Pulmonary artery endothelial cell (primary cell): Measurements from ENCODE around the gene NCOA7. TPM values are rescaled to one million over a fixed set of nuclear protein-coding genes. Genes with fewer than 3 reads are reported as not detected.
"Not testable (repeated sequence)": the region's sequence is repeated elsewhere in the genome, so short reads cannot be mapped to it uniquely, and the experiment has no call there.

ENCODE experiments used
- DNase-seq: peaks from one replicate; pipeline ENCODE4 v3.0.0-alpha.2; 2011; ENCODE audit warnings: low read depth, low spot score
- total RNA-seq: library from RNA; depleted of rRNA; stranded (reverse); fragments of >200 nt; gene quantifications from 2 replicates; pipeline ENCODE4 v1.2.3, GENCODE V29; 2014

The NCOA7 gene
- total RNA-seq, 1 donor from 2014 or later: 38.1 TPM

GRCh38 chr6:125970760-125971159, 180.0 kb downstream of the NCOA7 start:
- no peak for DNase-seq

- DNase-seq: not testable (repeated sequence)
Measured at GRCh38 chr6:125972478-125972877, 181.7 kb downstream of the NCOA7 start.

GRCh38 chr6:125974214-125974866, 183.6 kb downstream of the NCOA7 start:
- DNase-seq: no peak

- DNase-seq: no peak
Measured at GRCh38 chr6:125979101-125979500, 188.3 kb downstream of the NCOA7 start.

Other genes with a start within 250 kb of the NCOA7 start
- 0.46 and 2.8 TPM in 2 replicates for gene HEY2, start 41.3 kb upstream of the NCOA7 start, total RNA-seq
- 13.7 and 16.5 TPM in 2 replicates for gene HINT3, start 165.8 kb downstream of the NCOA7 start, total RNA-seq
- gene TRMT11, start 195.6 kb downstream of the NCOA7 start, total RNA-seq: 12.6 and 16.4 TPM in 2 replicates